Keratinocyte (primary cell): ENCODE measurements around the gene KRT1. TPM values are rescaled to one million over a fixed set of nuclear protein-coding genes. Genes with fewer than 3 reads are reported as not detected.
"Not testable (repeated sequence)": the region's sequence is repeated elsewhere in the genome, so short reads cannot be mapped to it uniquely, and the experiment has no call there.

ENCODE experiments used
- DNase-seq: peaks from one replicate; pipeline ENCODE4 v3.0.0-alpha.2; 2011; ENCODE audit warnings: low read depth, missing footprints, low spot score
- FAIRE-seq: peaks from 2 replicates; lab custom pipeline; 2011; peaks lifted over from hg19 to GRCh38; lab: Jason Lieb, UNC
- H2AFZ ChIP-seq: 2 replicates; pipeline ENCODE4 v1.6.0; 2012; ENCODE audit warnings: low read length, control low read depth, inconsistent platforms; ENCODE audit not compliant: control insufficient read depth
- H3K27ac ChIP-seq: 2 replicates; pipeline ENCODE4 v1.5.1; 2011; ENCODE audit warnings: low read length; ENCODE audit not compliant: control insufficient read depth, insufficient read depth
- H3K27me3 ChIP-seq: 3 replicates; pipeline ENCODE4 v1.6.0; 2011; ENCODE audit warnings: low read length; ENCODE audit not compliant: control insufficient read depth, insufficient read depth; ENCODE audit errors: extremely low read depth
- H3K36me3 ChIP-seq, 2 experiments: 2 replicates in 1 of 2; 3 replicates in 1 of 2; pipeline ENCODE4 v1.5.1; 2011; ENCODE audit warnings: low read length in 2 of 2, mild to moderate bottlenecking in 1 of 2; ENCODE audit not compliant: control insufficient read depth in 2 of 2, insufficient read depth in 2 of 2; ENCODE audit errors: extremely low read depth in 1 of 2
- H3K4me1 ChIP-seq: 3 replicates; pipeline ENCODE4 v1.5.1; 2011; ENCODE audit warnings: low read length; ENCODE audit not compliant: control insufficient read depth, insufficient read depth; ENCODE audit errors: extremely low read depth
- H3K4me2 ChIP-seq: 3 replicates; pipeline ENCODE4 v1.6.0; 2011; ENCODE audit warnings: low read depth, low read length; ENCODE audit not compliant: control insufficient read depth, insufficient read depth; ENCODE audit errors: extremely low read depth
- H3K4me3 ChIP-seq, 3 experiments: fragments of 200-600 bp in 1 of 3; sonication (generic) in 1 of 3; 2 replicates in 2 of 3; 3 replicates in 1 of 3; pipeline ENCODE4 v1.5.1; 2011 to 2016; ENCODE audit warnings: low read length in 3 of 3, mild to moderate bottlenecking in 3 of 3, control low read depth in 2 of 3, inconsistent platforms in 1 of 3, low read depth in 1 of 3, mixed read lengths in 1 of 3, mixed run types in 1 of 3, moderate library complexity in 1 of 3; ENCODE audit not compliant: control insufficient read depth in 2 of 3, insufficient read depth in 2 of 3; ENCODE audit errors: extremely low read depth in 1 of 3
- H3K79me2 ChIP-seq: 2 replicates; pipeline ENCODE4 v1.6.0; 2012; ENCODE audit warnings: low read length; ENCODE audit not compliant: control insufficient read depth, insufficient read depth
- H3K9ac ChIP-seq: 3 replicates; pipeline ENCODE4 v1.6.0; 2011; ENCODE audit warnings: low read length; ENCODE audit not compliant: control insufficient read depth, insufficient read depth; ENCODE audit errors: extremely low read depth
- H3K9me1 ChIP-seq: 3 replicates; pipeline ENCODE4 v1.6.0; 2011; ENCODE audit warnings: low read length; ENCODE audit not compliant: control insufficient read depth, insufficient read depth; ENCODE audit errors: extremely low read depth
- H3K9me3 ChIP-seq: 2 replicates; pipeline ENCODE4 v1.5.1; 2012; ENCODE audit warnings: low read depth, low read length; ENCODE audit not compliant: control insufficient read depth
- H4K20me1 ChIP-seq: 3 replicates; pipeline ENCODE4 v1.6.0; 2011; ENCODE audit warnings: low read length; ENCODE audit not compliant: control insufficient read depth, insufficient read depth; ENCODE audit errors: extremely low read depth
- EZH2 ChIP-seq: IDR thresholded peaks from one replicate; pipeline ENCODE4 v1.6.1; 2012; ENCODE audit warnings: inconsistent platforms, mild to moderate bottlenecking, low read length, moderate library complexity
- dilution Hi-C: fragments of 300-500 bp; cut with MboI; formaldehyde crosslinking; loops from one replicate; pipeline ENCODE4 v1.7.0; 2020; ENCODE audit warnings: low sequenced_read_pairs; ENCODE audit not compliant: extremely low pct_ligation_motif_present
- polyA plus RNA-seq, 5 experiments: library from polyadenylated mRNA; depleted of rRNA in 3 of 5; stranded (reverse) in 3 of 5; stranded (forward) in 1 of 5; unstranded in 1 of 5; fragments of >200 nt; gene quantifications; 1 replicate in 1 of 5; 2 replicates in 3 of 5; 3 replicates in 1 of 5; pipeline versions ENCODE4 v1.2.1 to v1.2.3, GENCODE V29; 2011 to 2012; ENCODE audit warnings: missing spikeins in 2 of 5, low read depth in 1 of 5, low replicate concordance in 1 of 5
- TF ChIP-seq, protein P1 (sequence below), 3 experiments: IDR thresholded peaks in 1 of 3; conservative IDR thresholded peaks in 1 of 3; optimal IDR thresholded peaks in 1 of 3; 2 replicates in 2 of 3; 3 replicates in 1 of 3; pipeline versions ENCODE3 to v1.5.1; 2011; ENCODE audit warnings: low read length in 3 of 3, mild to moderate bottlenecking in 3 of 3, moderate library complexity in 2 of 3, control low read depth in 1 of 3, inconsistent platforms in 1 of 3; ENCODE audit not compliant: insufficient read depth in 2 of 3; ENCODE audit errors: extremely low read depth in 1 of 3

Gene KRT1
- polyA plus RNA-seq, 1 donor (not counting 4 experiments of a cell fraction or from before 2014, with no cell fraction given): 92.2 TPM

DNA sequence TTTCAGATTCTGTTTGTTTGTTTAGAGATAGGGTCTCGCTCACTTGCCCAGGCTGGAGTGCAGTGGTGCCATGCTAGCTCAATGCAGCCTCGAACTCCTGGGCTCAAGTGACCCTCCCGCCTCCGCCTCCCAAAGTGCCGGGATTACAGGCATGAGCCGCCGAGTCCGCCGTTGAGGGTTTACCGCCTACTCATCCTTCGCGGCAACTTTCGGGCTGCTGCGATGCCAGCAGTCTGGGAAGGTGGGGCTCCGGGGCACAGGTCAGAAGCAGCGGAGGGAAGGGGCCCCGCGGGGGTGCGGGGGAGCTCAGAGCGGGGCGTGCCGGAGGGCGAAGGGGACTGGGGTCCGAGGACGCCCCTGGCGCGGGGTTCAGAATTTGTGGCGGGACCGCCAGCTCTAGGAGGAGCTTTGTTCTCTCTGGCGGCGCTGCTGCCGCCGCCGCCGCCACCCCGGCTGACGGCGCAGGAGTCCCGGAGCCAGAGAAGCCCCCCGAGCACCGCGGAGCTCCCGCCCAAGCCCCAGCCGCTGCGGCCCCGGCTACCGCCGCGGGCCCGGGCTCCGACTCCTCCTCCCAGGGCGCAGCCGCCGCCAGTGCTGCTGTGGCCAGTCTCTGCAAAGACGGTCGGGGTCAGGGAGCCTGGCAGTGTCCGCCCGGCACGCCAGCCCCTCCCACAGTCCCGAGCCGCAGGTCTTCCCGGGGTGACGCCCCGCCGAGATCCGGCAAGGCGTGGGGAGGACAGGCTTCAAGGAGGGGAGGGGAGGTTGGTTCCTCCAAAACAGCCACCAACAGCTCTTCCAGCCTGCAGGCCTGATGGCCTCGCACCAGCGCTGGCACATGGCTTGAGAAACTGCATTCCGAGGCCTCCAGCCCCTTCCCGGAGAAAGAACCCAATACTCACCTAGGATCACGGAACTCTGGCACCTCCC is 34.0 kb upstream of the KRT1 start:
- peak; percentile 87 for TF ChIP-seq EZH2
- TF ChIP-seq, protein P1, sequence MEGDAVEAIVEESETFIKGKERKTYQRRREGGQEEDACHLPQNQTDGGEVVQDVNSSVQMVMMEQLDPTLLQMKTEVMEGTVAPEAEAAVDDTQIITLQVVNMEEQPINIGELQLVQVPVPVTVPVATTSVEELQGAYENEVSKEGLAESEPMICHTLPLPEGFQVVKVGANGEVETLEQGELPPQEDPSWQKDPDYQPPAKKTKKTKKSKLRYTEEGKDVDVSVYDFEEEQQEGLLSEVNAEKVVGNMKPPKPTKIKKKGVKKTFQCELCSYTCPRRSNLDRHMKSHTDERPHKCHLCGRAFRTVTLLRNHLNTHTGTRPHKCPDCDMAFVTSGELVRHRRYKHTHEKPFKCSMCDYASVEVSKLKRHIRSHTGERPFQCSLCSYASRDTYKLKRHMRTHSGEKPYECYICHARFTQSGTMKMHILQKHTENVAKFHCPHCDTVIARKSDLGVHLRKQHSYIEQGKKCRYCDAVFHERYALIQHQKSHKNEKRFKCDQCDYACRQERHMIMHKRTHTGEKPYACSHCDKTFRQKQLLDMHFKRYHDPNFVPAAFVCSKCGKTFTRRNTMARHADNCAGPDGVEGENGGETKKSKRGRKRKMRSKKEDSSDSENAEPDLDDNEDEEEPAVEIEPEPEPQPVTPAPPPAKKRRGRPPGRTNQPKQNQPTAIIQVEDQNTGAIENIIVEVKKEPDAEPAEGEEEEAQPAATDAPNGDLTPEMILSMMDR (optimal IDR thresholded peaks at IDR 0.05 in 1 of 3, IDR thresholded peaks at IDR 0.05 in 1 of 3, conservative IDR thresholded peaks at IDR 0.05 in 1 of 3; ENCODE audit: extremely low read depth in 1 of 3, insufficient read depth in 2 of 3, low read length in 3 of 3): no peak
- DNase-seq (no peak), FAIRE-seq (no peak)
- dilution Hi-C loops: no loop called here
- Histone ChIP-seq H3K9me1 (no peaks in the 10 kb centered on the region), H3K4me2 (peak overlapping the region; percentile 43), H3K27ac (no peak overlapping the region), H3K4me3 (no peak overlapping the region), H3K4me1 (no peaks in the 10 kb centered on the region), H3K79me2 (no peaks in the 10 kb centered on the region), H3K36me3 (no peaks in the 10 kb centered on the region), H4K20me1 (no peaks in the 10 kb centered on the region), H3K9ac (no peak overlapping the region), H3K9me3 (no peaks in the 10 kb centered on the region), H2AFZ (no peak overlapping the region), H3K27me3 (peaks cover 38% of the 10 kb centered on the region)

DNA sequence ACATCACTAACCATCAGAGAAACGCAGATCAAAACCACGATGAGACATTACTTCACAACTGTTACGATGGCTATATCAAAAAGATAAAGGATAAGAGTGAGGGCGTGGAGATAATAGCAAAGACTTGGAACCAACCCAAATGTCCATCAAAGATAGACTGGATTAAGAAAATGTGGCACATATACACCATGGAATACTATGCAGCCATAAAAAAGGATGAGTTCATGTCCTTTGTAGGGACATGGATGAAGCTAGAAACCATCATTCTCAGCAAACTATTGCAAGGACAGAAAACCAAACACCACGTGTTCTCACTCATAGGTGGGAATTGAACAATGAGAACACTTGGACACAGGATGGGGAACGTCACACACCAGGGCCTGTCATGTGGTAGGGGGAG is 31.9 kb upstream of the KRT1 start:
- H3K36me3 ChIP-seq, dilution Hi-C loops, H4K20me1 ChIP-seq, H3K4me2 ChIP-seq, H3K4me1 ChIP-seq, H3K79me2 ChIP-seq, H3K9me1 ChIP-seq, H3K27ac ChIP-seq, H3K9ac ChIP-seq, H2AFZ ChIP-seq, DNase-seq, H3K4me3 ChIP-seq, FAIRE-seq, H3K9me3 ChIP-seq: not testable (repeated sequence)
- H3K27me3 ChIP-seq: peaks cover 43% of the 10 kb centered on the region
